Measurements from ENCODE around the gene SLC51B.

The SLC51B gene

GRCh38 chr15:65081270-65081669 is 36.1 kb downstream of the SLC51B start:
- no peak overlapping the region for H3K4me2 ChIP-seq (ENCODE audit: low read length)
- H3K27me3 ChIP-seq (ENCODE audit: control insufficient read depth, low read length), result peaks cover 59% of the 10 kb centered on the region
- no peaks in the 10 kb centered on the region for H3K9me3 ChIP-seq (ENCODE audit: control insufficient read depth, insufficient read depth, low read length)
- no peaks in the 10 kb centered on the region for H4K20me1 ChIP-seq (ENCODE audit: control insufficient read depth, insufficient read depth, low read depth, low read length)
- H3K4me3 ChIP-seq (ENCODE audit: low read length), result no peak overlapping the region
- H3K36me3 ChIP-seq (ENCODE audit: control insufficient read depth, low read length), result no peaks in the 10 kb centered on the region
- no peaks in the 10 kb centered on the region for H3K4me1 ChIP-seq (ENCODE audit: control insufficient read depth, low read length)
- H3K79me2 ChIP-seq (ENCODE audit: control insufficient read depth, low read length), result no peaks in the 10 kb centered on the region
- no peak for TF ChIP-seq CTCF (IDR thresholded peaks at IDR 0.05; ENCODE audit: low read depth, low read length, poor library complexity, severe bottlenecking)
- TF ChIP-seq EZH2phosphoT487 (IDR thresholded peaks at IDR 0.05; ENCODE audit: borderline replicate concordance, low read length), result no peak
- H3K9me2 ChIP-seq (replicated peaks; ENCODE audit: control insufficient read depth, low read length), result no peaks in the 10 kb centered on the region
- no peak overlapping the region for H3K27ac ChIP-seq (ENCODE audit: low read depth, low read length)
- no peaks in the 10 kb centered on the region for H3F3A ChIP-seq (ENCODE audit: control insufficient read depth, insufficient read depth)

DNA sequence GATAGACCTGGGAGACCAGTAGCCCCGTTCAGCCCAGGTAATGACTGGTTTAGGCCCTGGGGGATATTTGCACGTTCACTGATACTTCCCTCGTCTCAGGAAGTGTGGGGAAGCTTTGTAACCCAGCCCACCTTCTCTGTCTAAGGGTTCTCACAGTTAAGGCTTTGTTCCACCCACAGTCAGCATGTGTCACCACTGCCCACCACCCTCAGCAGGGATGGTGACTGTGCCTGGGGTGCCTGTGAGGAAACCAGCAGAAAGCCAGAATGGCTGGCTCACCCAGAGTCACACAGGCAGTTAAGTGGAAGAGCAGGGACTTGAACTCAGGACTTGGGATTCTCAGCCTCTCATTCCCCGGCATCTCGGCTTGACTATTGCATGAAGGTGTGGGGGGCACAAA is 36.6 kb downstream of the SLC51B start:
- Histone ChIP-seq H3K27ac (ENCODE audit: low read depth, low read length) (no peak overlapping the region), H3K9me3 (ENCODE audit: control insufficient read depth, insufficient read depth, low read length) (no peaks in the 10 kb centered on the region), H3K36me3 (ENCODE audit: control insufficient read depth, low read length) (no peaks in the 10 kb centered on the region), H4K20me1 (ENCODE audit: control insufficient read depth, insufficient read depth, low read depth, low read length) (no peaks in the 10 kb centered on the region), H3F3A (ENCODE audit: control insufficient read depth, insufficient read depth) (no peaks in the 10 kb centered on the region), H3K4me1 (ENCODE audit: control insufficient read depth, low read length) (no peaks in the 10 kb centered on the region), H3K4me2 (ENCODE audit: low read length) (no peak overlapping the region), H3K4me3 (ENCODE audit: low read length) (no peak overlapping the region), H3K79me2 (ENCODE audit: control insufficient read depth, low read length) (no peaks in the 10 kb centered on the region), H3K27me3 (ENCODE audit: control insufficient read depth, low read length) (peaks cover 59% of the 10 kb centered on the region), H3K9me2 (replicated peaks; ENCODE audit: control insufficient read depth, low read length) (no peaks in the 10 kb centered on the region)
- no peak for TF ChIP-seq EZH2phosphoT487 (IDR thresholded peaks at IDR 0.05; ENCODE audit: borderline replicate concordance, low read length)
- TF ChIP-seq CTCF (IDR thresholded peaks at IDR 0.05; ENCODE audit: low read depth, low read length, poor library complexity, severe bottlenecking), result no peak

GRCh38 chr15:65082303-65082953 is 37.2 kb downstream of the SLC51B start:
- Histone ChIP-seq H3K27me3 (ENCODE audit: control insufficient read depth, low read length) (peaks cover 59% of the 10 kb centered on the region), H4K20me1 (ENCODE audit: control insufficient read depth, insufficient read depth, low read depth, low read length) (no peaks in the 10 kb centered on the region), H3K79me2 (ENCODE audit: control insufficient read depth, low read length) (no peaks in the 10 kb centered on the region), H3K36me3 (ENCODE audit: control insufficient read depth, low read length) (no peaks in the 10 kb centered on the region), H3K9me3 (ENCODE audit: control insufficient read depth, insufficient read depth, low read length) (no peaks in the 10 kb centered on the region), H3K9me2 (replicated peaks; ENCODE audit: control insufficient read depth, low read length) (no peaks in the 10 kb centered on the region), H3F3A (ENCODE audit: control insufficient read depth, insufficient read depth) (no peaks in the 10 kb centered on the region), H3K27ac (ENCODE audit: low read depth, low read length) (no peak overlapping the region), H3K4me1 (ENCODE audit: control insufficient read depth, low read length) (no peaks in the 10 kb centered on the region), H3K4me2 (ENCODE audit: low read length) (no peak overlapping the region), H3K4me3 (ENCODE audit: low read length) (no peak overlapping the region)
- TF ChIP-seq CTCF (IDR thresholded peaks at IDR 0.05; ENCODE audit: low read depth, low read length, poor library complexity, severe bottlenecking) (no peak), EZH2phosphoT487 (IDR thresholded peaks at IDR 0.05; ENCODE audit: borderline replicate concordance, low read length) (no peak)
